CD14-positive monocyte (primary cell): Measurements from ENCODE around the gene LCN2. TPM values are rescaled to one million over a fixed set of nuclear protein-coding genes. Genes with fewer than 3 reads are reported as not detected.

Experiments used
- DNase-seq, 3 donors: peaks; one replicate each; pipeline ENCODE4 v3.0.0-alpha.2; 2011 to 2022
- H2AFZ ChIP-seq: 2 replicates; pipeline ENCODE4 v1.6.0; 2012; ENCODE audit warnings: mild to moderate bottlenecking, low read depth, low read length, inconsistent platforms; ENCODE audit not compliant: insufficient read depth, poor library complexity, severe bottlenecking
- H3K27ac ChIP-seq, 2 donors: 1 replicate in 1 of 2; 2 replicates in 1 of 2; pipeline ENCODE4 v1.5.1; 2012 to 2013; ENCODE audit warnings: low read length in 2 of 2, control low read depth in 1 of 2, inconsistent platforms in 1 of 2, low read depth in 1 of 2, mild to moderate bottlenecking in 1 of 2
- H3K27me3 ChIP-seq, 2 donors: one replicate each; pipeline versions ENCODE4 v1.6.0 to v1.6.1; 2011 to 2013; ENCODE audit warnings: low read length in 2 of 2; ENCODE audit not compliant: control insufficient read depth in 2 of 2, insufficient read depth in 2 of 2
- H3K36me3 ChIP-seq, 2 donors: replicated peaks in 1 of 2; 1 replicate in 1 of 2; 2 replicates in 1 of 2; pipeline versions ENCODE4 v1.5.1 to v1.6.1; 2012 to 2013; ENCODE audit warnings: low read length in 2 of 2, control low read depth in 1 of 2, inconsistent platforms in 1 of 2, mild to moderate bottlenecking in 1 of 2; ENCODE audit not compliant: insufficient read depth in 2 of 2, control insufficient read depth in 1 of 2
- H3K4me1 ChIP-seq, 2 donors: 1 replicate in 1 of 2; 2 replicates in 1 of 2; pipeline versions ENCODE4 v1.5.1 to v1.6.1; 2012 to 2013; ENCODE audit warnings: low read length in 2 of 2, control low read depth in 1 of 2, inconsistent platforms in 1 of 2, mild to moderate bottlenecking in 1 of 2, moderate library complexity in 1 of 2; ENCODE audit not compliant: insufficient read depth in 2 of 2, control insufficient read depth in 1 of 2
- H3K4me2 ChIP-seq: replicated peaks from 2 replicates; pipeline ENCODE3; 2012; ENCODE audit warnings: low read length, moderate library complexity, mild to moderate bottlenecking; ENCODE audit not compliant: poor library complexity, severe bottlenecking; ENCODE audit errors: extremely low read depth
- H3K4me3 ChIP-seq, 3 experiments: fragments of 200-600 bp in 1 of 3; sonication (generic) in 1 of 3; replicated peaks in 1 of 3; 1 replicate in 2 of 3; 2 replicates in 1 of 3; pipeline ENCODE4 v1.5.1; 2011 to 2013; ENCODE audit warnings: low read length in 3 of 3, mild to moderate bottlenecking in 3 of 3, control low read depth in 2 of 3, low read depth in 2 of 3, inconsistent platforms in 1 of 3, moderate library complexity in 1 of 3
- H3K79me2 ChIP-seq: 2 replicates; pipeline ENCODE4 v1.6.0; 2012; ENCODE audit warnings: mild to moderate bottlenecking, control low read depth, inconsistent platforms, low read length, moderate library complexity; ENCODE audit not compliant: insufficient read depth
- H3K9ac ChIP-seq: 2 replicates; pipeline ENCODE4 v1.6.0; 2017; ENCODE audit warnings: low read length, mild to moderate bottlenecking; ENCODE audit not compliant: insufficient read depth, poor library complexity, severe bottlenecking
- H3K9me3 ChIP-seq, 2 donors: replicated peaks in 1 of 2; 1 replicate in 1 of 2; 2 replicates in 1 of 2; pipeline versions ENCODE4 v1.5.1 to v1.6.1; 2012 to 2013; ENCODE audit warnings: low read length in 2 of 2, control low read depth in 1 of 2; ENCODE audit not compliant: control insufficient read depth in 1 of 2, insufficient read depth in 1 of 2
- H4K20me1 ChIP-seq: 2 replicates; pipeline ENCODE4 v1.6.0; 2012; ENCODE audit warnings: mild to moderate bottlenecking, low read length, control low read depth, moderate library complexity; ENCODE audit not compliant: insufficient read depth
- H3K27ac Mint-ChIP-seq, 7 donors: one replicate each; pipeline ENCODE4 v1.8.0; 2020; ENCODE audit warnings: mild to moderate bottlenecking in 7 of 7, mixed read lengths in 7 of 7, moderate library complexity in 6 of 7, inconsistent platforms in 2 of 7
- H3K27me3 Mint-ChIP-seq, 3 donors: one replicate each; pipeline ENCODE4 v1.8.0; 2021 to 2022; ENCODE audit warnings: low read depth in 3 of 3, mild to moderate bottlenecking in 3 of 3, mixed read lengths in 3 of 3, moderate library complexity in 3 of 3, inconsistent platforms in 1 of 3
- H3K36me3 Mint-ChIP-seq, 2 donors: one replicate each; pipeline ENCODE4 v1.8.0; 2020; ENCODE audit warnings: mixed read lengths in 2 of 2, inconsistent platforms in 1 of 2, mild to moderate bottlenecking in 1 of 2
- H3K4me1 Mint-ChIP-seq: one replicate; pipeline ENCODE4 v1.8.0; 2020; ENCODE audit warnings: mild to moderate bottlenecking, mixed read lengths
- H3K4me3 Mint-ChIP-seq, 2 donors: one replicate each; pipeline ENCODE4 v1.8.0; 2020; ENCODE audit warnings: mild to moderate bottlenecking in 2 of 2, mixed read lengths in 2 of 2, moderate library complexity in 1 of 2
- H3K9me3 Mint-ChIP-seq, 7 donors: one replicate each; pipeline ENCODE4 v1.8.0; 2020 to 2022; ENCODE audit warnings: mixed read lengths in 7 of 7, mild to moderate bottlenecking in 6 of 7, moderate library complexity in 6 of 7, inconsistent platforms in 2 of 7
- WGBS: methylation state at CpG from one replicate; pipeline ENCODE4 v1.1.5; 2013; ENCODE audit warnings: missing lambda C conversion rate; ENCODE audit not compliant: insufficient coverage; 5-methylcytosine and 5-hydroxymethylcytosine counted together
- intact Hi-C, 2 donors: fragments of 100-400 bp; cut with micrococcal nuclease; formaldehyde crosslinking; loops; one replicate each; pipeline versions ENCODE4 v1.15.0 to v1.15.1; 2023
- polyA plus RNA-seq, 3 donors: library from polyadenylated mRNA; depleted of rRNA in 1 of 3; unstranded in 2 of 3; stranded (reverse) in 1 of 3; fragments of 300-500 nt in 2 of 3; fragments of >200 nt in 1 of 3; fragmentation: Illumina TruSeq in 2 of 3; gene quantifications; 1 replicate in 2 of 3; 2 replicates in 1 of 3; pipeline ENCODE4 v1.2.3, GENCODE V29; 2012 to 2021
- TF ChIP-seq, protein P1 (sequence below): fragments of 200-600 bp; IDR thresholded peaks from one replicate; pipeline ENCODE4 v1.8.0; 2022; ENCODE audit warnings: antibody characterized with exemption, mild to moderate bottlenecking

LCN2 gene
- polyA plus RNA-seq, 3 donors: 0.83 TPM; not detected in 2

- 97% methylated on average over 8 of the region's 12 CpGs for WGBS
- H2AFZ ChIP-seq: no peak overlapping the region
- no peak overlapping the region for H3K4me2 ChIP-seq
- H3K79me2 ChIP-seq: no peaks in the 10 kb centered on the region
- H3K4me3 Mint-ChIP-seq: no peak overlapping the region
- peaks cover 0 to 2% (median 0%) of the 10 kb centered on the region in 3 donors for H3K27me3 Mint-ChIP-seq
- no peak for DNase-seq
- no peak overlapping the region for H3K4me3 ChIP-seq
- H3K9ac ChIP-seq: no peak overlapping the region
- peaks cover 73 to 81% of the 10 kb centered on the region in 2 donors for H3K36me3 ChIP-seq
- intact Hi-C loops: no loop called here
- no peaks in the 10 kb centered on the region for H3K27me3 ChIP-seq
- peaks cover 66 to 92% of the 10 kb centered on the region in 2 donors for H3K36me3 Mint-ChIP-seq
- H3K4me1 ChIP-seq: no peaks in the 10 kb centered on the region
- no peak overlapping the region for H3K27ac Mint-ChIP-seq
- H3K9me3 Mint-ChIP-seq: peaks cover 3 to 26% (median 14%) of the 10 kb centered on the region in 7 donors
- TF ChIP-seq, protein P1, sequence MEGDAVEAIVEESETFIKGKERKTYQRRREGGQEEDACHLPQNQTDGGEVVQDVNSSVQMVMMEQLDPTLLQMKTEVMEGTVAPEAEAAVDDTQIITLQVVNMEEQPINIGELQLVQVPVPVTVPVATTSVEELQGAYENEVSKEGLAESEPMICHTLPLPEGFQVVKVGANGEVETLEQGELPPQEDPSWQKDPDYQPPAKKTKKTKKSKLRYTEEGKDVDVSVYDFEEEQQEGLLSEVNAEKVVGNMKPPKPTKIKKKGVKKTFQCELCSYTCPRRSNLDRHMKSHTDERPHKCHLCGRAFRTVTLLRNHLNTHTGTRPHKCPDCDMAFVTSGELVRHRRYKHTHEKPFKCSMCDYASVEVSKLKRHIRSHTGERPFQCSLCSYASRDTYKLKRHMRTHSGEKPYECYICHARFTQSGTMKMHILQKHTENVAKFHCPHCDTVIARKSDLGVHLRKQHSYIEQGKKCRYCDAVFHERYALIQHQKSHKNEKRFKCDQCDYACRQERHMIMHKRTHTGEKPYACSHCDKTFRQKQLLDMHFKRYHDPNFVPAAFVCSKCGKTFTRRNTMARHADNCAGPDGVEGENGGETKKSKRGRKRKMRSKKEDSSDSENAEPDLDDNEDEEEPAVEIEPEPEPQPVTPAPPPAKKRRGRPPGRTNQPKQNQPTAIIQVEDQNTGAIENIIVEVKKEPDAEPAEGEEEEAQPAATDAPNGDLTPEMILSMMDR: no peak
- no peaks in the 10 kb centered on the region for H4K20me1 ChIP-seq
- no peak overlapping the region for H3K27ac ChIP-seq
- peaks cover 2% of the 10 kb centered on the region for H3K4me1 Mint-ChIP-seq
- H3K9me3 ChIP-seq: peaks cover 5 to 16% of the 10 kb centered on the region in 2 donors
These were observed 33.8 kb downstream of the LCN2 start for GRCh38 chr9:128182893-128183588.

DNA sequence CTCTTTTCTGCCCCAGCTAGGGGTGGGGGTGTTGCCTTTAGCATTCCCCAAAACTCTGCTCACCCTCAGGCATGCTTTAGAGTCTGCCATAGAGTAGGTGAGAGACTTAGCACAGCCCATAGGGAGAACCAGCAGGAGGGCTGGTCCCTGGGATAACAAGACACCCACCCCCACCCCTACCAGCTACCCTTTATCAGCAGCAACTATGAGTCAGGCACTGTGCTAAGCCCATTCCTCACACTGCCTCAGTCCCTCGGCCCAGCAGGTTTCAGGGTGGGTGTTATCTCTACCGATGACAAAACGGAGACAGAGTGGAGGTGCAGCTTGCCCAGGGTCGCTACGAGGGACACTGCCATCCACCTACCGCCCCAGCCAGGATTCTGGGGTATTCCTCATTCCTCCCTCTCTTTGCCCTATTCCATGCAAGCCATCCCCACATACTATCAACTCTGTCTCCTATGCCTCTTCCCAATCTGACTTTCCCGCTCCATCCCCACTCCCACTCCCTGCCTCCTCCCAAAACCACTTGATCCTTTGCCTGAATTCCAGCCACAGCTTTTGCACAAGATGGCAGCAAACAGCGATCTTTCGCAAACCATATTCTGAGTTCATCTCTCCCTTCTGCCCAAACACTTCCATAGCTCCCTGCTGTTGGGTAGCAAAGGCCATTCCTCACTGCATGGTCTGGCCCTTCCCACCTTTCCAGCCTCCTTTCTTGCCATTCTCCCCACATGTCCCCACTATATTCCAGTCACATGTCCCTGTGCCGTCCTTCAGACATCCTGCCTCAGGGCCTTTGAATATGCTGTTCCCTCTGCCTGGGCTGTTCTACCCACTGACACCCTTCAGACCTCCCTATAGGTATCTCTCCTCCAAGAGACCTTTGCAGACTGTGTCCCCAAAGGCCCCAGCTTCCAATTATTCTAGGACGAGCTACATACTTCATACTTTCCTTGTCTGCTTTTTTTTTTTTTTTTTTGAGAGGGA lies 37.0 kb downstream of the LCN2 start:
- Histone ChIP-seq H3K27me3 (no peaks in the 10 kb centered on the region), H3K9me3 (no peaks in the 10 kb centered on the region), H2AFZ (no peak overlapping the region), H3K9ac (no peak overlapping the region), H3K27ac (no peak overlapping the region), H3K4me1 (peaks cover 8 to 11% of the 10 kb centered on the region in 2 donors), H3K79me2 (peaks cover 12% of the 10 kb centered on the region), H3K4me2 (no peak overlapping the region), H3K36me3 (peaks cover 47 to 63% of the 10 kb centered on the region in 2 donors), H3K4me3 (no peak overlapping the region), H4K20me1 (no peaks in the 10 kb centered on the region)
- peaks cover 0 to 10% (median 5%) of the 10 kb centered on the region in 7 donors for H3K9me3 Mint-ChIP-seq
- peaks cover 18% of the 10 kb centered on the region for H3K4me1 Mint-ChIP-seq
- peaks cover 0 to 2% (median 0%) of the 10 kb centered on the region in 3 donors for H3K27me3 Mint-ChIP-seq
- DNase-seq: no peak
- H3K4me3 Mint-ChIP-seq: no peak overlapping the region
- WGBS: 96% methylated on average over 10 of the region's 11 CpGs
- peak overlapping the region in 2 of 7 donors; percentile 52 to 72 for H3K27ac Mint-ChIP-seq
- TF ChIP-seq, protein P1: no peak
- intact Hi-C loops: no loop called here
- H3K36me3 Mint-ChIP-seq: peaks cover 52 to 77% of the 10 kb centered on the region in 2 donors
